NCI-H2196 treated with DMSO at 0.1 percent for 48 hours (cell line): Measurements from ENCODE around the gene CDH24.
A peak's percentile ranks its signal among the peaks of the same experiment; 100 is the strongest.
"Not testable (repeated sequence)": the region's sequence is repeated elsewhere in the genome, so short reads cannot be mapped to it uniquely, and the experiment has no call there.

Source experiments
- DNase-seq: peaks from one replicate; lab custom pipeline; 2025; ENCODE audit not compliant: unreplicated experiment; lab: John Stamatoyannopoulos, UW

CDH24 gene

GRCh38 chr14:23023795-23024152 lies 33.5 kb downstream of the CDH24 start:
- DNase-seq = no peak

GRCh38 chr14:23023022-23023794 lies 34.1 kb downstream of the CDH24 start:
- no peak for DNase-seq

- no peak for DNase-seq
These were observed 35.4 kb downstream of the CDH24 start for GRCh38 chr14:23021889-23022442.

- DNase-seq = no peak
These were observed 35.9 kb downstream of the CDH24 start for GRCh38 chr14:23021434-23021833.

- DNase-seq = no peak
These were observed 36.9 kb downstream of the CDH24 start for GRCh38 chr14:23020143-23021128.

GRCh38 chr14:23018107-23018506 lies 39.2 kb downstream of the CDH24 start:
- DNase-seq = no peak

GRCh38 chr14:23017091-23017490 lies 40.2 kb downstream of the CDH24 start:
- no peak for DNase-seq

- DNase-seq = no peak
These were observed 41.7 kb downstream of the CDH24 start for GRCh38 chr14:23015618-23016017.

- DNase-seq = not testable (repeated sequence)
These were observed 43.6 kb downstream of the CDH24 start for GRCh38 chr14:23013749-23014054.

GRCh38 chr14:23013054-23013748 lies 44.1 kb downstream of the CDH24 start:
- no peak for DNase-seq

GRCh38 chr14:23009939-23010726 lies 47.2 kb downstream of the CDH24 start, which contains the start of gene C14orf93:
Gene C14orf93 (minus strand): TSS chr14:23010143. CDS start chr14:22999023, 11,120 bp downstream.
- peak; percentile 60 for DNase-seq

GRCh38 chr14:23009483-23009938 lies 47.8 kb downstream of the CDH24 start:
- no peak for DNase-seq

- peak; percentile 20 for DNase-seq
These were observed 48.5 kb downstream of the CDH24 start for GRCh38 chr14:23008831-23009230.

- peak; percentile 95 for DNase-seq
These were observed 50.5 kb downstream of the CDH24 start for GRCh38 chr14:23006544-23007419.

GRCh38 chr14:23006188-23006534 lies 51.2 kb downstream of the CDH24 start:
- DNase-seq = no peak

GRCh38 chr14:23005451-23006187 lies 51.7 kb downstream of the CDH24 start:
- DNase-seq = no peak

- DNase-seq = not testable (repeated sequence)
These were observed 53.0 kb downstream of the CDH24 start for GRCh38 chr14:23004274-23004673.

- no peak for DNase-seq
These were observed 54.7 kb downstream of the CDH24 start for GRCh38 chr14:23002592-23002991.

- no peak for DNase-seq
These were observed 56.5 kb downstream of the CDH24 start for GRCh38 chr14:23000860-23001259.
